GM12878 (cell line): Measurements from ENCODE around the gene NUDT12. TPM values are rescaled to one million over a fixed set of nuclear protein-coding genes. Genes with fewer than 3 reads are reported as not detected.

ENCODE experiments used
- ATAC-seq: fragments of 200-7000 bp; cut with Tn5 transposase; 3 replicates; pipeline ENCODE4 v1.9.1; 2020; ENCODE audit warnings: mild to moderate bottlenecking, moderate library complexity
- BruUV-seq: library from RNA; stranded (reverse); fragments of 400-500 nt; replicated peaks from 2 replicates; lab custom pipeline; 2021; lab: Mats Ljungman, UMichigan
- CTCF ChIA-PET: fragments of 300-600 bp; sonication (Branson Sonifier 250); formaldehyde crosslinking; extraction: SDS; loops from one replicate; lab custom pipeline; 2021; ENCODE audit warnings: inconsistent platforms; lab: Yijun Ruan, JAX
- POLR2A ChIA-PET: fragments of 350-600 bp; formaldehyde crosslinking; extraction: SDS; loops from one replicate; lab custom pipeline; 2021; ENCODE audit warnings: inconsistent platforms; lab: Charles Lee
- RAD21 ChIA-PET: fragments of 300-600 bp; sonication (Branson Sonifier 250); formaldehyde crosslinking; loops from one replicate; lab custom pipeline; 2023; ENCODE audit warnings: antibody characterized with exemption; ENCODE audit not compliant: unreplicated experiment; lab: Charles Lee
- SMC1A ChIA-PET: fragments of 300-600 bp; sonication (Branson Sonifier 250); formaldehyde crosslinking; loops from one replicate; lab custom pipeline; 2023; ENCODE audit not compliant: unreplicated experiment, uncharacterized antibody; lab: Charles Lee
- DNase-seq: peaks from one replicate; pipeline ENCODE4 v3.0.0-alpha.2; 2011; ENCODE audit warnings: low read depth, low spot score
- FAIRE-seq: peaks from 3 replicates; lab custom pipeline; 2011; peaks lifted over from hg19 to GRCh38; lab: Jason Lieb, UNC
- H2AFZ ChIP-seq: 2 replicates; pipeline ENCODE4 v1.6.0; 2011; ENCODE audit warnings: low read depth, low read length, control low read depth; ENCODE audit not compliant: control insufficient read depth
- H3K27ac ChIP-seq: 2 replicates; pipeline ENCODE4 v1.5.1; 2011; ENCODE audit warnings: control low read depth; ENCODE audit not compliant: control insufficient read depth, insufficient read depth
- H3K27me3 ChIP-seq, 2 experiments: replicated peaks in 1 of 2; 2 replicates each; pipeline versions ENCODE4 v1.6.0 to v1.6.1; 2011; ENCODE audit warnings: low read length in 1 of 2; ENCODE audit not compliant: control insufficient read depth in 2 of 2, insufficient read depth in 2 of 2
- H3K36me3 ChIP-seq, 2 experiments: 2 replicates each; pipeline ENCODE4 v1.5.1; 2011; ENCODE audit warnings: low read length in 1 of 2; ENCODE audit not compliant: control insufficient read depth in 2 of 2, insufficient read depth in 2 of 2
- H3K4me1 ChIP-seq: 2 replicates; pipeline ENCODE4 v1.6.1; 2011; ENCODE audit warnings: mild to moderate bottlenecking, low read length, moderate library complexity, mixed read lengths; ENCODE audit not compliant: control insufficient read depth, insufficient read depth
- H3K4me2 ChIP-seq: 2 replicates; pipeline ENCODE4 v1.6.0; 2011; ENCODE audit warnings: control low read depth; ENCODE audit not compliant: control insufficient read depth, insufficient read depth
- H3K4me3 ChIP-seq: fragments of 200-600 bp; sonication (generic); 2 replicates; pipeline ENCODE4 v1.5.1; 2016
- H3K79me2 ChIP-seq: 2 replicates; pipeline ENCODE4 v1.6.0; 2011; ENCODE audit warnings: low read length; ENCODE audit not compliant: control insufficient read depth, insufficient read depth
- H3K9ac ChIP-seq: 2 replicates; pipeline ENCODE4 v1.8.0; 2011; ENCODE audit warnings: low read length, control low read depth, mixed read lengths; ENCODE audit not compliant: control insufficient read depth, insufficient read depth
- H3K9me3 ChIP-seq: replicated peaks from 3 replicates; pipeline ENCODE4 v1.5.1; 2011; ENCODE audit warnings: mild to moderate bottlenecking, low read length; ENCODE audit not compliant: control insufficient read depth, insufficient read depth
- H4K20me1 ChIP-seq: 2 replicates; pipeline ENCODE4 v1.6.0; 2011; ENCODE audit not compliant: control insufficient read depth, insufficient read depth
- BCL11A ChIP-seq: IDR thresholded peaks from 2 replicates; pipeline ENCODE4 v1.6.1; 2011; ENCODE audit warnings: low read depth, low read length
- CBX5 ChIP-seq: sonication (generic); IDR thresholded peaks from 2 replicates; pipeline ENCODE4 v1.6.1; 2016; ENCODE audit warnings: low read depth, moderate library complexity, mild to moderate bottlenecking, inconsistent platforms
- NRF1 ChIP-seq: conservative IDR thresholded peaks from 2 replicates; pipeline ENCODE4 v1.6.1; 2011; ENCODE audit warnings: mild to moderate bottlenecking, low read depth, low read length, improper control_type of control experiment
- POLR2AphosphoS5 ChIP-seq: IDR thresholded peaks from 2 replicates; pipeline ENCODE4 v1.6.1; 2011; ENCODE audit warnings: mild to moderate bottlenecking, low read length, inconsistent platforms
- WGBS: methylation state at CpG from one replicate; pipeline ENCODE4 v1.1.6; 2016; ENCODE audit warnings: low lambda C conversion rate; ENCODE audit not compliant: insufficient replicate concordance, insufficient coverage; ENCODE audit errors: missing lambda C conversion rate; 5-methylcytosine and 5-hydroxymethylcytosine counted together
- in situ Hi-C: fragments of 300-500 bp; cut with MboI; formaldehyde crosslinking; loops from 9 replicates; pipeline ENCODE4 v1.14.3; 2018; ENCODE audit warnings: mixed read lengths
- intact Hi-C: fragments of 100-400 bp; cut with micrococcal nuclease; formaldehyde crosslinking; loops from one replicate; pipeline ENCODE4 v1.14.2; 2022; ENCODE audit not compliant: unreplicated experiment
- polyA plus RNA-seq, 11 experiments: library from polyadenylated mRNA; depleted of rRNA in 4 of 11; unstranded in 6 of 11; stranded (reverse) in 5 of 11; fragments of >200 nt; fragmentation: Nextera tagmentation in 4 of 11; fragmentation: Illumina TruSeq in 1 of 11; extraction: Ambion mirVana in 4 of 11; extraction: Trizol in 1 of 11; gene quantifications; 1 replicate in 1 of 11; 2 replicates in 10 of 11; pipeline versions ENCODE4 v1.2.1 to v1.2.3, GENCODE V29; 2011 to 2016; ENCODE audit warnings: inconsistent platforms in 2 of 11, missing spikeins in 2 of 11, low read depth in 1 of 11
- total RNA-seq, 4 experiments: library from RNA; depleted of rRNA in 3 of 4; stranded (reverse); fragments of >200 nt in 3 of 4; fragmentation: Illumina TruSeq in 1 of 4; extraction: Trizol in 1 of 4; gene quantifications; 2 replicates each; pipeline versions ENCODE4 v1.2.1 to v1.2.3, GENCODE V29; 2013 to 2021
- TF ChIP-seq, protein P1 (sequence below): IDR thresholded peaks from 2 replicates; pipeline ENCODE4 v1.6.1; 2012; ENCODE audit warnings: mild to moderate bottlenecking, low read depth, low read length
- TF ChIP-seq, protein P2 (sequence below): fragments of 450-650 bp; IDR thresholded peaks from 2 replicates; pipeline ENCODE4 v1.6.1; 2017; ENCODE audit warnings: mild to moderate bottlenecking, moderate library complexity

Gene NUDT12
- total and polyA plus RNA-seq, 10 of the 15 experiments (the other 5 are each of a cell fraction or from before 2014, with no cell fraction given): 2.9 to 9.0 (median 5.2) TPM

DNA sequence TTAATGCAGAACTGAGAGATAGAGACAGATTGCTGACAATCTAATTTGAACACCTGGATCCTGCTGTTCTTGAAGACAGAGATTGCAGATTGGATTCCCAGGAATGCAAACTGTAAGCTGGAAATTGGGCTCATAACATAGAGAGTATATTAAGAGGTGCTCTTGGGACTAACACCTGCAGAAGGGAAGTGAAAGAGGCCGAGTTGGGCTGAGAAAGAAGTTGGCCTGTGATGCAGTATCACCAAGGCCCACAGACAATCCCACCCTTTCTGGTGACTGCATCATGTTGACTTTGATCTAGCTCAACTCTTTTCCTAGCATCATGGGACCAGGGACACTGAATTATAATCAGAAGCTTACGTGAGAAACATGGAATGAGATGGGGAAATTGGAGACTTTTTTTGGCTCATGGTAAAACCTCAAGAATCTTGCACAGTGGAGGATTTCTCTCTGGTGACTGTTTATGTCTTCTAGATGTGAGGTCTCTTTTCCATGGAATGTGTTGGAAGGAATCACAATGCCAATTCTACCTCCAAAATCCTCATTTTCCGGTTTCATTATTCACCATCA, 36.5 kb upstream of the NUDT12 start:
- WGBS: 6% methylated on average over 3 of the region's 3 CpGs
- CTCF ChIA-PET: interaction anchor here (0.6 kb wide), 1 partner anchor 819 kb away, joined by 3 read pairs; no protein-coding TSS in a partner anchor
- BruUV-seq: no TSS peak
- no peak overlapping the region for H3K4me2 ChIP-seq
- intact Hi-C loops: no loop called here
- no peaks in the 10 kb centered on the region for H4K20me1 ChIP-seq
- no peak overlapping the region for H3K27ac ChIP-seq
- no peak overlapping the region for H2AFZ ChIP-seq
- in situ Hi-C loops: no loop called here
- RAD21 ChIA-PET: no interaction called here
- H3K4me1 ChIP-seq: no peaks in the 10 kb centered on the region
- TF ChIP-seq, protein P1, sequence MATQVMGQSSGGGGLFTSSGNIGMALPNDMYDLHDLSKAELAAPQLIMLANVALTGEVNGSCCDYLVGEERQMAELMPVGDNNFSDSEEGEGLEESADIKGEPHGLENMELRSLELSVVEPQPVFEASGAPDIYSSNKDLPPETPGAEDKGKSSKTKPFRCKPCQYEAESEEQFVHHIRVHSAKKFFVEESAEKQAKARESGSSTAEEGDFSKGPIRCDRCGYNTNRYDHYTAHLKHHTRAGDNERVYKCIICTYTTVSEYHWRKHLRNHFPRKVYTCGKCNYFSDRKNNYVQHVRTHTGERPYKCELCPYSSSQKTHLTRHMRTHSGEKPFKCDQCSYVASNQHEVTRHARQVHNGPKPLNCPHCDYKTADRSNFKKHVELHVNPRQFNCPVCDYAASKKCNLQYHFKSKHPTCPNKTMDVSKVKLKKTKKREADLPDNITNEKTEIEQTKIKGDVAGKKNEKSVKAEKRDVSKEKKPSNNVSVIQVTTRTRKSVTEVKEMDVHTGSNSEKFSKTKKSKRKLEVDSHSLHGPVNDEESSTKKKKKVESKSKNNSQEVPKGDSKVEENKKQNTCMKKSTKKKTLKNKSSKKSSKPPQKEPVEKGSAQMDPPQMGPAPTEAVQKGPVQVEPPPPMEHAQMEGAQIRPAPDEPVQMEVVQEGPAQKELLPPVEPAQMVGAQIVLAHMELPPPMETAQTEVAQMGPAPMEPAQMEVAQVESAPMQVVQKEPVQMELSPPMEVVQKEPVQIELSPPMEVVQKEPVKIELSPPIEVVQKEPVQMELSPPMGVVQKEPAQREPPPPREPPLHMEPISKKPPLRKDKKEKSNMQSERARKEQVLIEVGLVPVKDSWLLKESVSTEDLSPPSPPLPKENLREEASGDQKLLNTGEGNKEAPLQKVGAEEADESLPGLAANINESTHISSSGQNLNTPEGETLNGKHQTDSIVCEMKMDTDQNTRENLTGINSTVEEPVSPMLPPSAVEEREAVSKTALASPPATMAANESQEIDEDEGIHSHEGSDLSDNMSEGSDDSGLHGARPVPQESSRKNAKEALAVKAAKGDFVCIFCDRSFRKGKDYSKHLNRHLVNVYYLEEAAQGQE: no peak
- TF ChIP-seq POLR2AphosphoS5 (no peak), NRF1 (no peak), BCL11A (no peak), CBX5 (no peak)
- TF ChIP-seq, protein P2, sequence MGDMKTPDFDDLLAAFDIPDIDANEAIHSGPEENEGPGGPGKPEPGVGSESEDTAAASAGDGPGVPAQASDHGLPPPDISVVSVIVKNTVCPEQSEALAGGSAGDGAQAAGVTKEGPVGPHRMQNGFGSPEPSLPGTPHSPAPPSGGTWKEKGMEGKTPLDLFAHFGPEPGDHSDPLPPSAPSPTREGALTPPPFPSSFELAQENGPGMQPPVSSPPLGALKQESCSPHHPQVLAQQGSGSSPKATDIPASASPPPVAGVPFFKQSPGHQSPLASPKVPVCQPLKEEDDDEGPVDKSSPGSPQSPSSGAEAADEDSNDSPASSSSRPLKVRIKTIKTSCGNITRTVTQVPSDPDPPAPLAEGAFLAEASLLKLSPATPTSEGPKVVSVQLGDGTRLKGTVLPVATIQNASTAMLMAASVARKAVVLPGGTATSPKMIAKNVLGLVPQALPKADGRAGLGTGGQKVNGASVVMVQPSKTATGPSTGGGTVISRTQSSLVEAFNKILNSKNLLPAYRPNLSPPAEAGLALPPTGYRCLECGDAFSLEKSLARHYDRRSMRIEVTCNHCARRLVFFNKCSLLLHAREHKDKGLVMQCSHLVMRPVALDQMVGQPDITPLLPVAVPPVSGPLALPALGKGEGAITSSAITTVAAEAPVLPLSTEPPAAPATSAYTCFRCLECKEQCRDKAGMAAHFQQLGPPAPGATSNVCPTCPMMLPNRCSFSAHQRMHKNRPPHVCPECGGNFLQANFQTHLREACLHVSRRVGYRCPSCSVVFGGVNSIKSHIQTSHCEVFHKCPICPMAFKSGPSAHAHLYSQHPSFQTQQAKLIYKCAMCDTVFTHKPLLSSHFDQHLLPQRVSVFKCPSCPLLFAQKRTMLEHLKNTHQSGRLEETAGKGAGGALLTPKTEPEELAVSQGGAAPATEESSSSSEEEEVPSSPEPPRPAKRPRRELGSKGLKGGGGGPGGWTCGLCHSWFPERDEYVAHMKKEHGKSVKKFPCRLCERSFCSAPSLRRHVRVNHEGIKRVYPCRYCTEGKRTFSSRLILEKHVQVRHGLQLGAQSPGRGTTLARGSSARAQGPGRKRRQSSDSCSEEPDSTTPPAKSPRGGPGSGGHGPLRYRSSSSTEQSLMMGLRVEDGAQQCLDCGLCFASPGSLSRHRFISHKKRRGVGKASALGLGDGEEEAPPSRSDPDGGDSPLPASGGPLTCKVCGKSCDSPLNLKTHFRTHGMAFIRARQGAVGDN: no peak
- TF ChIP-seq, all 136 proteins: peak for 0
- ChIA-PET SMC1A (no interaction called here), POLR2A (no interaction called here)
- no peak for DNase-seq
- H3K4me3 ChIP-seq: no peak overlapping the region
- no peak overlapping the region for H3K9ac ChIP-seq
- no peak for FAIRE-seq
- no peaks in the 10 kb centered on the region; a peak in 1 of 4 replicates for H3K27me3 ChIP-seq
- ATAC-seq: peak; percentile 52; the same call in 1 of the 3 replicates
- H3K36me3 ChIP-seq: no peaks in the 10 kb centered on the region
- no peaks in the 10 kb centered on the region for H3K9me3 ChIP-seq
- no peaks in the 10 kb centered on the region for H3K79me2 ChIP-seq
